ENCODE results near the gene CUTA. TPM values are rescaled to one million over a fixed set of nuclear protein-coding genes. Genes with fewer than 3 reads are reported as not detected.

Gene CUTA, protein sequence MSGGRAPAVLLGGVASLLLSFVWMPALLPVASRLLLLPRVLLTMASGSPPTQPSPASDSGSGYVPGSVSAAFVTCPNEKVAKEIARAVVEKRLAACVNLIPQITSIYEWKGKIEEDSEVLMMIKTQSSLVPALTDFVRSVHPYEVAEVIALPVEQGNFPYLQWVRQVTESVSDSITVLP
- total RNA-seq, result 100 to 1,000 TPM; 195 to 196 TPM
- total RNA-seq, result 65.0 to 109 reads per million in 2 donors

DNA sequence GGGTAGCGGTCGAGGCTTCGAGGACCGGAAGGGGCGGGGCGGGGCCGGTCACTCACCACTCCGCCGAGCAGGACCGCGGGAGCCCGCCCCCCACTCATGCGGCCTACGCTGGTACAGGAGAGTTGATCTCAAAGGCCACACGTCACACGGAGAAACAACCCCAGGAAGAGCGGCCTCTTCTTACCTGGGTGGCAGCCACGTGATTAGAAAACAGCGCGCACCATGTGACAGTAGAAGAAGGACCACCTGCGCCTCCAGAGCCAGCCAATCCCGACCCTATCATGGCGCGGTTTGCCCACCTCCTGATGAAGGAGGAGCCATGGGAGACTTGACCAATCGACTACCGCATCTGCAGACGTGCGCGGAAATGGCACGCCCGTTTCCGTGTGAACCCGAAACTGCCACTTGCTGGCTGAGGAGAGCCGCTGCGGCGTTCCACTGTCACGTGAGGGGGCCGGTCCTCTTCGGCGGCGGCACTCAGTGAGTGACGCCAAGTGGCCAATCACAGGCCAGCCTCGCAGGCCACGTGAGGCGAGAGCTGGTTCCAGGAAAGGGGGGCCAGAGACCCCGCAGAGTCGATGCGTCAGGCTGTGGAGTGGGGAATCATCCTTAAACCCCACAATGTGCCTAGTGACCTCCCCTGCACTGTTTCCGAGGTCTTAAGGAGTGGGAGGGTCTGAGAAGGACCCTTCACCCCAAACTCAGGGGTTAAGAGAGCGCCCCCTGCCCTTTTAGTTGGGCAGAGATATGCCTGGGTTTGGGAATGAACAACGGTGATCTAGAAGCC lies at the start of gene CUTA:
TSS of gene CUTA (minus strand) at position 205 of the 787 bp plus-strand sequence. CDS start at position 98, 107 bp downstream.
- ATAC-seq (peak; percentile 84), DNase-seq (peak; percentile 97 to 99 (median 97))
- Mint-ChIP-seq H3K27me3 (no peaks in the 10 kb centered on the region), H3K4me3 (peak within 1 kb of the TSS; percentile 97), H3K4me1 (peaks cover 77% of the 10 kb centered on the region), H3K27ac (peak within 1 kb of the TSS; percentile 100), H3K36me3 (ENCODE audit: low read depth) (peaks cover 9% of the 10 kb centered on the region)
- H3K9me3 ChIP-seq (ENCODE audit: control insufficient read depth, low read length, poor library complexity, severe bottlenecking), result no peaks in the 10 kb centered on the region

DNA sequence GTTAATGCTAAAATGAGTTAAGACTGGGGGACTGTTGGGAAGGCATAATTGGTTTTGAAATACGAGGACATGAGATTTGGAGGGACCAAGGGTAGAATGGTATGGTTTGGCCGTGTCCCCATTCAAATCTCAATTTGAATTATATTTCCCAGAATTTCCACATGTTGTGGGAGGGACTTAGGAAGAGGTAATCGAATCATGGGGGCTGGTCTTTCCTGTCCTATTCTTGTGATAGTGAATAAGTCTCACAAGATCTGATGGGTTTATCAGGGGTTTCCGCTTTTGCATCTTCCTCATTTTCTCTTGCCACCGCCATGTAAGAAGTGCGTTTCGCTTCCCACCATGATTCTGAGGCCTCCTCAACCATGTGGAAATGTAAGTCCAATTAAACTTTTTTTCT lies 49.2 kb upstream of the CUTA start:
- Mint-ChIP-seq H3K27ac (no peak overlapping the region), H3K36me3 (ENCODE audit: low read depth) (no peaks in the 10 kb centered on the region), H3K4me3 (no peak overlapping the region), H3K27me3 (peaks cover 10% of the 10 kb centered on the region), H3K4me1 (peaks cover 2% of the 10 kb centered on the region)
- DNase-seq, result no peak
- ATAC-seq, result no peak
- H3K9me3 ChIP-seq (ENCODE audit: control insufficient read depth, low read length, poor library complexity, severe bottlenecking), result no peaks in the 10 kb centered on the region

DNA sequence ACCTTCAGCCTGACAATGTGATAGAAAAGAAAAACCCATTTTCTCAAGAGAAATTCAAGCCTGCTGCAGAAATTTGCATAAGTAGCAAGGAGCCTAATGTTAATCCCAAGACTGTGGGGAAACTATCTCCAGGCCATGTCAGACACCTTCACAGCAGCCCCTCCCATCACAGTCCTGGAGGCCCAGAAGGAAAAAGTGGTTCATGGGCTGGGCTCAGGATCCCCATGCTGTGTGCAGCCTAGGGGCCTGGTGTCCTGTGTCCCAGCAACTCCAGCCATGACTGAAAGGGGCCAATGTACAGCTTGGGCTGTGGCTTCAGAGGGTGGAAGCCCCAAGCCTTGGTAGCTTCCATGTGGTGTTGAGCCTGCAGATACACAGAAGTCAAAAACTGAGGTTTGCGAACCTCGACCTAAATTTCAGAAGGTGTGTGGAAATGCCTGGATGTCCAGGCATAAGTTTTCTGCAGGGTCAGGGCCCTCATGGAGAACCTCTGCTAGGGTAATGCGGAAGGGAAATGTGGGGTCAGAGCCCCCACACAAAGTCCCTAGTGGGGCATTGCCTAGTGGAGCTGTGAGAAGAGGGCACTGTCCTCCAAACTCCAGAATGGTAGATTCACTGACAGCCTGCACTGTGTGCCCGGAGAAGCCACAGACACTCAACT lies 48.3 kb upstream of the CUTA start:
- no peaks in the 10 kb centered on the region for H3K9me3 ChIP-seq (ENCODE audit: control insufficient read depth, low read length, poor library complexity, severe bottlenecking)
- Mint-ChIP-seq H3K27me3 (peaks cover 10% of the 10 kb centered on the region), H3K4me1 (peaks cover 2% of the 10 kb centered on the region), H3K4me3 (no peak overlapping the region), H3K36me3 (ENCODE audit: low read depth) (no peaks in the 10 kb centered on the region), H3K27ac (no peak overlapping the region)
- DNase-seq (no peak), ATAC-seq (no peak)

DNA sequence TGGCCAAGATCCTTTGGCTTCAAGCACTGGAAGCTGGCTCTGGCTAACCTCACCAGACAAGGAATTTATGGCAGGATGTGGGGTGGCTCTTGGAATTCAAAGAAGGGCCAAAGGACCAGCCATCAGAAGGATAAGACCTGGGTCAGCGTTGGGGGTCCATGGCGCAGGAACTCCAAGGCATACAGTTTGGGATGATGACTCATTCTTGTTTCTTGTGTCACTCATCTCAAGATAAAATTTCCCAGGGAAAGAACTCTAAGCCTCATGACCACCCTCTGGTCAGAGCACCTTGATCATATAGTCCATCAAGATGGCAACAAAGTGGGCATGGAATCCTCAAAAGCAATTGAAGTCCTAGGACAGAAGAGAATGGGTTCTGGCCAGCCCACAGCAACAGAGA lies 41.3 kb upstream of the CUTA start:
- no peak for ATAC-seq
- no peak for DNase-seq
- H3K36me3 Mint-ChIP-seq (ENCODE audit: low read depth), result no peaks in the 10 kb centered on the region
- peaks cover 10% of the 10 kb centered on the region for H3K27me3 Mint-ChIP-seq
- H3K4me3 Mint-ChIP-seq, result no peak overlapping the region
- H3K9me3 ChIP-seq (ENCODE audit: control insufficient read depth, low read length, poor library complexity, severe bottlenecking), result no peaks in the 10 kb centered on the region
- H3K27ac Mint-ChIP-seq, result no peak overlapping the region
- peaks cover 21% of the 10 kb centered on the region for H3K4me1 Mint-ChIP-seq

DNA sequence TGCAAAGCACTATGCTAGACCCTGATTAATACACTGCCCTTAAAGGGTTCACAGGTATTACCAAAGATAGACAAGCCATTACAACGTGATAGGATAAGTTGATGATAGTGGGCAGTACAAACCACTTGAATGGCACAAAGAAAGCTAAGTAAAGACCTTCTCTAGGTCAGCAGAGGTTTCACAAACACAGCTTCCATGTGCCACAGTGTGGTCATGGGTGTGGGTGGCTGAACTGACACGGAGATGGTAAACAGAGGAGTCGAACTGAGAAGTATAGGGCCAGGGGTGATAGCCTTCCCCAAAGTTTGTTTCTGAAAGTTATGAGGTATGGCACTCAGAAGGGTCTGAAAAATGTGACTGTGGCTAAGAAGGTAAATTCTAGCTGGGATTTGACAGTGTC lies 40.8 kb upstream of the CUTA start:
- DNase-seq, result no peak
- Mint-ChIP-seq H3K27ac (no peak overlapping the region), H3K4me3 (no peak overlapping the region), H3K4me1 (peaks cover 21% of the 10 kb centered on the region), H3K36me3 (ENCODE audit: low read depth) (no peaks in the 10 kb centered on the region), H3K27me3 (peaks cover 7% of the 10 kb centered on the region)
- no peaks in the 10 kb centered on the region for H3K9me3 ChIP-seq (ENCODE audit: control insufficient read depth, low read length, poor library complexity, severe bottlenecking)
- ATAC-seq, result no peak

DNA sequence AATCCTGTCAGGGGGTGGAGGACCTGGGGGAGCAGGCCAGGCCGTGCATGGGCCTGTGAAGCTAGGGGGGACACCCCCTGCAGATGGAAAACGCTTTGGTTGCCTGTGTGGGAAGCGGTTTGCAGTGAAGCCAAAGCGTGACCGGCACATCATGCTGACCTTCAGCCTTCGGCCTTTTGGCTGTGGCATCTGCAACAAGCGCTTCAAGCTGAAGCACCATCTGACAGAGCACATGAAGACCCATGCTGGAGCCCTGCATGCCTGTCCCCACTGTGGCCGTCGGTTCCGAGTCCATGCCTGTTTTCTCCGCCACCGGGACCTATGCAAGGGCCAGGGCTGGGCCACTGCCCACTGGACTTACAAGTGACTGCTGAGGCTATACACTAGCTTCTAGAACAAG lies 38.2 kb upstream of the CUTA start:
- no peaks in the 10 kb centered on the region for H3K9me3 ChIP-seq (ENCODE audit: control insufficient read depth, low read length, poor library complexity, severe bottlenecking)
- H3K36me3 Mint-ChIP-seq (ENCODE audit: low read depth), result no peaks in the 10 kb centered on the region
- DNase-seq, result no peak
- H3K4me3 Mint-ChIP-seq, result no peak overlapping the region
- H3K27me3 Mint-ChIP-seq, result no peaks in the 10 kb centered on the region
- peaks cover 29% of the 10 kb centered on the region for H3K4me1 Mint-ChIP-seq
- no peak for ATAC-seq
- no peak overlapping the region for H3K27ac Mint-ChIP-seq

DNA sequence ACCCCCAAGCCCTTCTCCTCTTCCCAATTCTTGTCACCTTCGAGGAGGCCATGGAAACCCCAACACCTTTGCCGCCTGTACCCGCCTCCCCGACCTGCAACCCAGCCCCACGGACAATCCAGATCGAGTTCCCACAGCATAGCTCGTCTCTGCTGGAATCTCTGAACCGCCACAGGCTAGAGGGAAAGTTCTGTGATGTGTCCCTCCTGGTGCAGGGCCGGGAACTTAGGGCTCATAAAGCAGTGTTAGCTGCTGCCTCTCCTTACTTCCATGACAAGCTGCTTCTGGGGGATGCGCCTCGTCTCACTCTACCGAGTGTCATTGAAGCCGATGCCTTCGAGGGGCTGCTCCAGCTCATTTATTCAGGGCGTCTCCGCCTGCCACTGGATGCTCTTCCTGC lies 37.1 kb upstream of the CUTA start:
- H3K9me3 ChIP-seq (ENCODE audit: control insufficient read depth, low read length, poor library complexity, severe bottlenecking), result no peaks in the 10 kb centered on the region
- peak overlapping the region; percentile 97 for H3K4me3 Mint-ChIP-seq
- H3K36me3 Mint-ChIP-seq (ENCODE audit: low read depth), result no peaks in the 10 kb centered on the region
- H3K27me3 Mint-ChIP-seq, result no peaks in the 10 kb centered on the region
- peaks cover 32% of the 10 kb centered on the region for H3K4me1 Mint-ChIP-seq
- peak overlapping the region; percentile 93 for H3K27ac Mint-ChIP-seq
- DNase-seq (no peak), ATAC-seq (no peak)

DNA sequence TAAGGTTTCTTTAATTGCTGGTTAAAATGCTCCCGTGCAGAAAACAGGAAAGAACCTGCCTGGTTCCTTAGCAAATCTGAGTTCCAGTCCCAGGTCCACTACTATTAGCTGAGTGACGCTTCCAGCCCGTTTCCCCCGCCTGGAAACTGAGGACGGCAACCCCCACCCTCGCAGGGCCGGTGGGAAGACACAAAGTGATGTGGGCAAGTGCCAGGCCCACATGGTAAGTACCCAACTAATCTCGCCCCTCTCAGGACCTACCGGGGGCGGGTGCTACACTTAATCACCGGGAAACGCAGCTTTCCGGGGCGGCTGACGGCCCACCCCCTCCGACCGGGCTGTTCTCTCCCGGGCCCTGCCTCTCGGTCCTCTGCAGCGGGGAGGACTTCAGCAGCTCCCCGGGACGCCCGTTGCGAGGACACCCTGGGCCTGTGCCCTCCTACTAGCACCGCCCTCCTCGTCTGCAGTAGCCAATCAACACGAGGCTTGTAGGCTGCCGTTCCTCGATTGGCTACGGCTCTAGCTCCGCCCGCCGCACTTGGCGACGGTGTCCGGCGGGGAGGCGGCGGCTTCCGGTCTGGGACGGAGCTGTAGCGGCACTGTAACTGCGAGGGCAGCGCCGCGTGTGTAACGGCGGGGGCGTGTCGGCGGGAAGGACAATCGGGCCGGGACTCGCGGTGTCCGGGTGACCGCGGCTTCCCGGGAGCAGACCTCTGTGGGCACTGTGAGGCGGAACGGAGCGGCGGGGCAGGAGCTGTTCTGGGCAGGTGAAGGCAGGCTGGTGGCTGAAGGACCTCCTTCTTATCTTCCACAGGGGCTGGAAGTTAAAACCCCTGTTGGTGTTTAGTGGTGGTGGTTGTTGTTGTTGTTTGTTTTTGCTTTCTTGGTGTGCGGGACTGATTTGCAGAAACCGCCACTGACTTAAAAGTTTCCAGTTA lies 36.4 kb upstream of the CUTA start, which contains the start of gene ZBTB9:
TSS of gene ZBTB9 (plus strand) at position 568 of the 938 bp plus-strand sequence. CDS start 525 bp downstream, outside the sequence.
- Mint-ChIP-seq H3K36me3 (ENCODE audit: low read depth) (no peaks in the 10 kb centered on the region), H3K27ac (peak within 1 kb of the TSS; percentile 93), H3K4me1 (peaks cover 32% of the 10 kb centered on the region), H3K27me3 (no peaks in the 10 kb centered on the region), H3K4me3 (peak within 1 kb of the TSS; percentile 97)
- ATAC-seq (peak; percentile 99), DNase-seq (peak; percentile 85 to 92 (median 91))
- no peaks in the 10 kb centered on the region for H3K9me3 ChIP-seq (ENCODE audit: control insufficient read depth, low read length, poor library complexity, severe bottlenecking)

DNA sequence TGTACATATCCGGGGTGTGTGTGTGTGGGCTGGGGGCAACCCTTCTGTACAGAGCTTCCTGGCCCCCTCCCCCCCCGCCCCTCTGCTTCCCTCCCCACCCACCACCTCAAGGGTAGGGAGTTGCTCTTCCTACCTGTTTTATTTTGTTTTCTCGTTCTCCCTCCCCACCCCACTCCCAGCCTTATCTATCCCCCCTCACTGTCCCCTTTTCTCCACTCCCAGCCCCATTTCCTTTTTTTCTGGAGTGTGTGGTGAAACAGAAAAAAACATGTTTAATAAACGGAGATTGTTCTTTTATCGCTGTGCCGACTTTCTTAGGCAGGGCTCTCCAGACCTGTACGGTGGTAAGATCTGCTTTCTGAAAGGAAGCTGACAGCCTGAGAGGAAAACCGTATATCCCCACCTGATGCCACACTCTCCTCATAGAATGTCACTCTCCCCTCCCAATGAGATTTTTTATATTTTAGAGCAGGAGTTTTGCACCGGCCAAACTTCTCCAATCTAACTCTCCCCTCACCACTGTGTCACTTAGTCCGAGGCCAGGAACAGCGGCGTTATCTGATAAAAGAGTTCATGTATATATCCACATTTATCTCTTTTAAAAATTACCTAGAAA lies 35.6 kb upstream of the CUTA start:
- Mint-ChIP-seq H3K27me3 (no peaks in the 10 kb centered on the region), H3K4me3 (peak overlapping the region; percentile 97), H3K27ac (peak overlapping the region; percentile 93), H3K36me3 (ENCODE audit: low read depth) (no peaks in the 10 kb centered on the region), H3K4me1 (peaks cover 32% of the 10 kb centered on the region)
- DNase-seq (no peak), ATAC-seq (no peak)
- H3K9me3 ChIP-seq (ENCODE audit: control insufficient read depth, low read length, poor library complexity, severe bottlenecking), result no peaks in the 10 kb centered on the region

DNA sequence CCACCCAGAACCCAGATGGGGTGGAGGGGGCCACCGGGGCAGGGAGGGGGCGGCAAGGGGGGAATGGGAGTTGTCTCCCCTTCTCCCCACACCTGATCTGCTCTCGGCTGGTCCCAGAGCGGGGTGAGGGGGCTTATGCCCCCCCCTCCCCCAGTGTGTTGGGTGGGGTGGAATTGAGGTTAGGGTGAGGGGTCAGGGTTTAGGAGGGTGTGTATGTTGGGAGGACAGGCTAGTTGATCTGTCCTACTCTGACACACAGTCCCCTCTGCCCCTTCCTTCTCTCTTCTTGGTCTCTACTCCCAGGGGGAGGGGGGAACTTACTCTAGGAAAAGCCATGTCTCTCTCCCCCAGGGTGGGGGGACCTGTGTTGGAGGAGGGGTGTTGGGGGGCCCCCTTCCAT lies 34.6 kb upstream of the CUTA start:
- no peaks in the 10 kb centered on the region for H3K36me3 Mint-ChIP-seq (ENCODE audit: low read depth)
- H3K27ac Mint-ChIP-seq, result peak overlapping the region; percentile 93
- peaks cover 39% of the 10 kb centered on the region for H3K4me1 Mint-ChIP-seq
- no peaks in the 10 kb centered on the region for H3K9me3 ChIP-seq (ENCODE audit: control insufficient read depth, low read length, poor library complexity, severe bottlenecking)
- DNase-seq (no peak), ATAC-seq (no peak)
- no peaks in the 10 kb centered on the region for H3K27me3 Mint-ChIP-seq
- no peak overlapping the region for H3K4me3 Mint-ChIP-seq

DNA sequence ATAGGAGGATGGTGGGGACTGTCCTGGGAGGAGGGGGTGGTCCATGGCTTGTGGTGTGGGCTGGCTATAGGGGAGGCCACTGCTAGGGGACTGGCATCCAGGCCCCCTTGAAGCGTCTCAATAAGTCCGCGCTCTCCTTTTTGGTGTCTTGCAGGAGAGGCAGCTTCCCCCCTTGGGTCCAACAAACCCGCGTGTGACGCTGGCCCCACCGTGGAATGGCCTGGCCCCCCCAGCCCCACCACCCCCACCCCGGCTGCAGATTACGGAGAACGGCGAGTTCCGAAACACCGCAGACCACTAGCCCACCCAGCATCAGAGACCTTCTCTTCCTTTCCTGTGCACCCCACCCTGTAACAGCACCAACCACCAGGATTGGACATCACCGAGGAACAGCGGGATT lies 33.7 kb upstream of the CUTA start:
- DNase-seq (no peak), ATAC-seq (no peak)
- Mint-ChIP-seq H3K36me3 (ENCODE audit: low read depth) (peaks cover 2% of the 10 kb centered on the region), H3K4me1 (peaks cover 39% of the 10 kb centered on the region), H3K4me3 (no peak overlapping the region), H3K27me3 (no peaks in the 10 kb centered on the region), H3K27ac (peak overlapping the region; percentile 93)
- no peaks in the 10 kb centered on the region for H3K9me3 ChIP-seq (ENCODE audit: control insufficient read depth, low read length, poor library complexity, severe bottlenecking)

DNA sequence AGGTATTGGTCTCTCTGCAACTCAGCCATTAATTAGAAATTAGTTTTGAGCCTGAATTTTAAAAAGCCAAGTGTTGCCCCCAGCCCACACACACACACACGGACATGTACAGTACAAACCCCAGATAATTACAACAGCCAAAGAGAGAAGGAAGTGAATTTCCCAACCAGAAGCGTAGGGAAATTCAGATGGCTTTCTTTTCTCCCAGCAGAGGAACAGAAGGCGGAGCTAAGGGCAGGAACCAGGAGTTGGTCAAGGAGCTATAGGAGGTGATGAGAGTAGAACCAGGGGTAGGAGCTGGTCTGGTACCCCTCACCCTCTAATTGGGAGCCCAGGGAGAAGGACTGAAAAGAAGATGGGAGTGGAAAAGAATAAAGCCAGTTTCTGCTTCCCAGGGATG lies 32.5 kb upstream of the CUTA start:
- no peak for DNase-seq
- H3K27ac Mint-ChIP-seq, result peak overlapping the region; percentile 87
- H3K9me3 ChIP-seq (ENCODE audit: control insufficient read depth, low read length, poor library complexity, severe bottlenecking), result no peaks in the 10 kb centered on the region
- H3K4me3 Mint-ChIP-seq, result no peak overlapping the region
- ATAC-seq, result no peak
- peaks cover 2% of the 10 kb centered on the region for H3K36me3 Mint-ChIP-seq (ENCODE audit: low read depth)
- peaks cover 33% of the 10 kb centered on the region for H3K4me1 Mint-ChIP-seq
- H3K27me3 Mint-ChIP-seq, result no peaks in the 10 kb centered on the region

All from T-helper 17 cell (primary cell).